ENCODE results near the gene ZMIZ1. TPM values are rescaled to one million over a fixed set of nuclear protein-coding genes. Genes with fewer than 3 reads are reported as not detected.

ZMIZ1 gene
- total RNA-seq, 1 experiment from 2014 or later: 28.4 TPM

DNA sequence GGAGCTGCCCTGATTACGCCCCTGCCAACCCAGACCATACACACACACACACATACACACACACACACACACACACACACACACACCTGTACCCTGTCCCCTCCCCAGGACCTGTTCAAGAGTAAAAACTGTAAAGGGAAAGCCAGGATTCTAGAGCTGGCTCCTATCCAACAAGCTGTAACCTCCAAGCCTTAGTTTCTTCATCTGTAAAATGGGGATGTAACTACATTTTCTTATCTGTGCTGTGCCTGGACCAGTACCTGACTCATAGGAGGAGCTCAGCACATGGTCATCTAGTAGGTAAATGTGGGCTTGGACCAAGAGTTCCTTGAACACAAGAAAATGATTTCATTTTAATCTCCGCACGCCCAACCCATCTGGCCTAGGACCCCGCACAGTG lies 128.8 kb downstream of the ZMIZ1 start:
- H3K27me3 ChIP-seq (ENCODE audit: insufficient read depth, low read length): no peaks in the 10 kb centered on the region
- ChIA-PET RAD21 (ENCODE audit: low non-redundant PET in 1 of 2, low total read pairs in 2 of 2, uncharacterized antibody in 2 of 2, unreplicated experiment in 2 of 2) (interaction anchor here in 1 of 2 experiments (0.6 kb wide), 1 partner anchor 130 kb away, joined by 3 read pairs; no protein-coding TSS in a partner anchor), POLR2A (no interaction called here), CTCF (interaction anchor here (1.0 kb wide), 1 partner anchor 9 kb away, joined by 3 read pairs; no protein-coding TSS in a partner anchor)
- no peaks in the 10 kb centered on the region for H4K20me1 ChIP-seq (ENCODE audit: insufficient read depth)
- H3K4me3 ChIP-seq (replicated peaks in 1 of 2; ENCODE audit: low read depth in 1 of 2, low read length in 2 of 2): no peak overlapping the region
- no TSS peak for BruUV-seq (replicated peaks)
- intact Hi-C loops (cut with micrococcal nuclease): loop anchor here (1.0 to 10.0 kb wide), 7 partner anchors 225 to 986 kb away; no protein-coding TSS in a partner anchor
- no peaks in the 10 kb centered on the region for H3K79me2 ChIP-seq (ENCODE audit: insufficient read depth, low read length)
- H3K9ac ChIP-seq (ENCODE audit: low read length): no peak overlapping the region
- H3K36me3 ChIP-seq (ENCODE audit: control insufficient read depth in 1 of 2, insufficient read depth in 2 of 2, low read length in 2 of 2): 0 out of 4 replicates have a peak, but pooled peaks cover 0 to 2% of the 10 kb centered on the region in 2 experiments
- ATAC-seq (no peak), DNase-seq (ENCODE audit: low read depth, low spot score) (no peak)
- no peaks in the 10 kb centered on the region for H3K9me2 ChIP-seq (ENCODE audit: insufficient read depth)
- H2AFZ ChIP-seq (ENCODE audit: low read depth, low read length, poor library complexity, severe bottlenecking): no peak overlapping the region
- TF ChIP-seq RAD21 (IDR thresholded peaks at IDR 0.05; ENCODE audit: low read depth) (no peak), SIN3A (IDR thresholded peaks at IDR 0.05; ENCODE audit: low read depth) (no peak), SRF (IDR thresholded peaks at IDR 0.05; ENCODE audit: low read depth) (no peak), CBX3 (IDR thresholded peaks at IDR 0.05; ENCODE audit: low read depth) (no peak), ELF1 (IDR thresholded peaks at IDR 0.05; ENCODE audit: borderline replicate concordance, low read depth) (no peak), TCF7L2 (IDR thresholded peaks at IDR 0.05; ENCODE audit: borderline replicate concordance, extremely low read depth, insufficient read depth, insufficient read length) (no peak), POLR2AphosphoS5 (IDR thresholded peaks at IDR 0.05; ENCODE audit: low read depth, low read length) (no peak), EZH2 (IDR thresholded peaks at IDR 0.05) (no peak)
- TF ChIP-seq, protein P1, sequence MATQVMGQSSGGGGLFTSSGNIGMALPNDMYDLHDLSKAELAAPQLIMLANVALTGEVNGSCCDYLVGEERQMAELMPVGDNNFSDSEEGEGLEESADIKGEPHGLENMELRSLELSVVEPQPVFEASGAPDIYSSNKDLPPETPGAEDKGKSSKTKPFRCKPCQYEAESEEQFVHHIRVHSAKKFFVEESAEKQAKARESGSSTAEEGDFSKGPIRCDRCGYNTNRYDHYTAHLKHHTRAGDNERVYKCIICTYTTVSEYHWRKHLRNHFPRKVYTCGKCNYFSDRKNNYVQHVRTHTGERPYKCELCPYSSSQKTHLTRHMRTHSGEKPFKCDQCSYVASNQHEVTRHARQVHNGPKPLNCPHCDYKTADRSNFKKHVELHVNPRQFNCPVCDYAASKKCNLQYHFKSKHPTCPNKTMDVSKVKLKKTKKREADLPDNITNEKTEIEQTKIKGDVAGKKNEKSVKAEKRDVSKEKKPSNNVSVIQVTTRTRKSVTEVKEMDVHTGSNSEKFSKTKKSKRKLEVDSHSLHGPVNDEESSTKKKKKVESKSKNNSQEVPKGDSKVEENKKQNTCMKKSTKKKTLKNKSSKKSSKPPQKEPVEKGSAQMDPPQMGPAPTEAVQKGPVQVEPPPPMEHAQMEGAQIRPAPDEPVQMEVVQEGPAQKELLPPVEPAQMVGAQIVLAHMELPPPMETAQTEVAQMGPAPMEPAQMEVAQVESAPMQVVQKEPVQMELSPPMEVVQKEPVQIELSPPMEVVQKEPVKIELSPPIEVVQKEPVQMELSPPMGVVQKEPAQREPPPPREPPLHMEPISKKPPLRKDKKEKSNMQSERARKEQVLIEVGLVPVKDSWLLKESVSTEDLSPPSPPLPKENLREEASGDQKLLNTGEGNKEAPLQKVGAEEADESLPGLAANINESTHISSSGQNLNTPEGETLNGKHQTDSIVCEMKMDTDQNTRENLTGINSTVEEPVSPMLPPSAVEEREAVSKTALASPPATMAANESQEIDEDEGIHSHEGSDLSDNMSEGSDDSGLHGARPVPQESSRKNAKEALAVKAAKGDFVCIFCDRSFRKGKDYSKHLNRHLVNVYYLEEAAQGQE (IDR thresholded peaks at IDR 0.05; ENCODE audit: low read depth): no peak
- TF ChIP-seq, protein P2, sequence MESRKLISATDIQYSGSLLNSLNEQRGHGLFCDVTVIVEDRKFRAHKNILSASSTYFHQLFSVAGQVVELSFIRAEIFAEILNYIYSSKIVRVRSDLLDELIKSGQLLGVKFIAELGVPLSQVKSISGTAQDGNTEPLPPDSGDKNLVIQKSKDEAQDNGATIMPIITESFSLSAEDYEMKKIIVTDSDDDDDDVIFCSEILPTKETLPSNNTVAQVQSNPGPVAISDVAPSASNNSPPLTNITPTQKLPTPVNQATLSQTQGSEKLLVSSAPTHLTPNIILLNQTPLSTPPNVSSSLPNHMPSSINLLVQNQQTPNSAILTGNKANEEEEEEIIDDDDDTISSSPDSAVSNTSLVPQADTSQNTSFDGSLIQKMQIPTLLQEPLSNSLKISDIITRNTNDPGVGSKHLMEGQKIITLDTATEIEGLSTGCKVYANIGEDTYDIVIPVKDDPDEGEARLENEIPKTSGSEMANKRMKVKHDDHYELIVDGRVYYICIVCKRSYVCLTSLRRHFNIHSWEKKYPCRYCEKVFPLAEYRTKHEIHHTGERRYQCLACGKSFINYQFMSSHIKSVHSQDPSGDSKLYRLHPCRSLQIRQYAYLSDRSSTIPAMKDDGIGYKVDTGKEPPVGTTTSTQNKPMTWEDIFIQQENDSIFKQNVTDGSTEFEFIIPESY (IDR thresholded peaks at IDR 0.05; ENCODE audit: extremely low read depth, insufficient replicate concordance, low read length): no peak
- TF ChIP-seq, protein P3, sequence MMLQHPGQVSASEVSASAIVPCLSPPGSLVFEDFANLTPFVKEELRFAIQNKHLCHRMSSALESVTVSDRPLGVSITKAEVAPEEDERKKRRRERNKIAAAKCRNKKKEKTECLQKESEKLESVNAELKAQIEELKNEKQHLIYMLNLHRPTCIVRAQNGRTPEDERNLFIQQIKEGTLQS (IDR thresholded peaks at IDR 0.05): no peak
- no peak overlapping the region for H3K4me2 ChIP-seq (ENCODE audit: low read length)
- no peaks in the 10 kb centered on the region for H3K9me3 ChIP-seq (ENCODE audit: control insufficient read depth in 1 of 2, insufficient read depth in 1 of 2, low read depth in 1 of 2, low read length in 2 of 2)
- peaks cover 1 to 27% of the 10 kb centered on the region in 2 experiments for H3K4me1 ChIP-seq (ENCODE audit: control insufficient read depth in 1 of 2, insufficient read depth in 2 of 2, low read length in 2 of 2)
- H3K27ac ChIP-seq (ENCODE audit: low read depth, low read length): no peak overlapping the region
